Body of pancreas (tissue), 4 donors: ENCODE data around the gene HSBP1L1. TPM values are rescaled to one million over a fixed set of nuclear protein-coding genes. Genes with fewer than 3 reads are reported as not detected.
A peak's percentile ranks its signal among the peaks of the same experiment; 100 is the strongest.
"Not testable (repeated sequence)": the region's sequence is repeated elsewhere in the genome, so short reads cannot be mapped to it uniquely, and the experiment has no call there.

Experiments
- ATAC-seq: fragments of 150-250 bp; one replicate; pipeline ENCODE4 v1.9.1; 2016
- DNase-seq, 4 donors: peaks; one replicate each; pipeline ENCODE4 v3.0.0-alpha.2; 2019
- H3K27ac ChIP-seq, 4 donors: fragments of 200-600 bp; sonication (generic); 1 replicate in 3 of 4; 2 replicates in 1 of 4; pipeline versions ENCODE4 v1.5.1 to v1.6.1; 2016 to 2019; ENCODE audit warnings: mild to moderate bottlenecking in 1 of 4, mixed read lengths in 1 of 4, moderate library complexity in 1 of 4
- H3K27me3 ChIP-seq, 2 donors: fragments of 200-600 bp; sonication (generic); one replicate each; pipeline ENCODE4 v1.6.0; 2016; ENCODE audit warnings: mild to moderate bottlenecking in 1 of 2
- H3K36me3 ChIP-seq, 2 donors: fragments of 200-600 bp; sonication (generic); replicated peaks in 1 of 2; 2 replicates each; pipeline ENCODE4 v1.5.1; 2016; ENCODE audit warnings: low read depth in 2 of 2; ENCODE audit not compliant: insufficient read depth in 1 of 2
- H3K4me1 ChIP-seq: fragments of 200-600 bp; sonication (generic); one replicate; pipeline ENCODE4 v1.6.0; 2016
- H3K4me3 ChIP-seq, 2 donors: fragments of 200-600 bp; sonication (generic); 1 replicate in 1 of 2; 2 replicates in 1 of 2; pipeline ENCODE4 v1.5.1; 2016 to 2019
- H3K9me3 ChIP-seq, 3 donors: fragments of 200-600 bp; sonication (generic); 1 replicate in 2 of 3; 2 replicates in 1 of 3; pipeline ENCODE4 v1.5.1; 2016
- CTCF ChIP-seq, 7 experiments: fragments of 450-650 bp in 4 of 7; fragments of 200-600 bp in 3 of 7; sonication (generic) in 3 of 7; IDR thresholded peaks; one replicate each; pipeline ENCODE4 v1.5.1; 2016 to 2019; ENCODE audit warnings: antibody characterized with exemption in 7 of 7
- POLR2A ChIP-seq, 3 donors: fragments of 450-650 bp; IDR thresholded peaks; one replicate each; pipeline ENCODE4 v1.6.1; 2016; ENCODE audit warnings: antibody characterized with exemption in 3 of 3, mild to moderate bottlenecking in 2 of 3
- WGBS, 2 donors: methylation state at CpG; one replicate each; pipeline ENCODE4 v1.1.5; 2017; 5-methylcytosine and 5-hydroxymethylcytosine counted together
- intact Hi-C: fragments of 100-400 bp; cut with DNase I; formaldehyde crosslinking; loops from one replicate; pipeline ENCODE4 v1.15.1; 2023
- total RNA-seq, 2 donors: library from RNA; depleted of rRNA; stranded (reverse); fragments of >200 nt; gene quantifications; one replicate each; pipeline ENCODE4 v1.1.0, GENCODE V29; 2016

HSBP1L1 gene
- total RNA-seq, 2 donors from 2014 or later: 14.8 to 22.1 TPM

- Histone ChIP-seq H3K36me3 (no peaks in the 10 kb centered on the region), H3K4me3 (no peak overlapping the region), H3K27ac (no peak overlapping the region), H3K4me1 (no peaks in the 10 kb centered on the region), H3K27me3 (no peaks in the 10 kb centered on the region), H3K9me3 (peaks cover 0 to 3% (median 0%) of the 10 kb centered on the region in 3 donors)
- TF ChIP-seq POLR2A (IDR thresholded peaks at IDR 0.05): no peak
- no peak for TF ChIP-seq CTCF (IDR thresholded peaks at IDR 0.05)
- DNase-seq: peak; percentile 26 to 51 (median 42)
- ATAC-seq: peak; percentile 75
- intact Hi-C loops: no loop called here
- WGBS, 2 donors: 81 to 86% methylated on average over 16 of the region's 16 CpGs
These were observed 45.5 kb downstream of the HSBP1L1 start for GRCh38 chr18:80009661-80010550.

- intact Hi-C loops: no loop called here
- Histone ChIP-seq H3K4me1 (no peaks in the 10 kb centered on the region), H3K4me3 (no peak overlapping the region), H3K9me3 (peaks cover 0 to 4% (median 0%) of the 10 kb centered on the region in 3 donors), H3K27me3 (no peaks in the 10 kb centered on the region), H3K36me3 (no peaks in the 10 kb centered on the region), H3K27ac (no peak overlapping the region)
- TF ChIP-seq POLR2A (IDR thresholded peaks at IDR 0.05) (no peak), CTCF (IDR thresholded peaks at IDR 0.05) (no peak)
- 76 to 85% methylated on average over 5 of the region's 5 CpGs for WGBS, 2 donors
- no peak for ATAC-seq
- no peak for DNase-seq
These were observed 46.1 kb downstream of the HSBP1L1 start for GRCh38 chr18:80010551-80010906.

GRCh38 chr18:80011496-80012137 lies 47.2 kb downstream of the HSBP1L1 start:
- WGBS, 2 donors: 88 to 92% methylated on average over 14 of the region's 14 CpGs
- H3K36me3 ChIP-seq, H3K4me1 ChIP-seq, intact Hi-C loops, H3K4me3 ChIP-seq, H3K9me3 ChIP-seq, H3K27ac ChIP-seq, DNase-seq, H3K27me3 ChIP-seq, ATAC-seq: not testable (repeated sequence)

GRCh38 chr18:80012714-80013113 lies 48.3 kb downstream of the HSBP1L1 start:
- ATAC-seq (no peak), DNase-seq (no peak)
- TF ChIP-seq CTCF (IDR thresholded peaks at IDR 0.05) (no peak), POLR2A (IDR thresholded peaks at IDR 0.05) (no peak)
- Histone ChIP-seq H3K27me3 (no peaks in the 10 kb centered on the region), H3K27ac (no peak overlapping the region), H3K9me3 (peaks cover 0 to 4% (median 0%) of the 10 kb centered on the region in 3 donors), H3K4me3 (no peak overlapping the region), H3K4me1 (no peaks in the 10 kb centered on the region), H3K36me3 (no peaks in the 10 kb centered on the region)
- intact Hi-C loops: no loop called here
- 97% methylated on average over 19 to 20 of the region's 20 CpGs for WGBS, 2 donors

Other genes with a start within 250 kb of the HSBP1L1 start
- gene KCNG2, start 166.7 kb upstream of the HSBP1L1 start, total RNA-seq: not detected
- 10 to 100 TPM; 30.4 to 50.8 TPM for gene SLC66A2, start 13.0 kb upstream of the HSBP1L1 start, total RNA-seq
- gene TXNL4A, start 23.9 kb downstream of the HSBP1L1 start, total RNA-seq: 10 to 100 TPM; 11.2 to 13.5 TPM
- gene RBFA, start 69.8 kb downstream of the HSBP1L1 start, total RNA-seq: 10 to 100 TPM in 1 of 2 donors, 1 to 10 TPM in 1; 9.9 to 16.6 TPM
- gene ADNP2, start 144.6 kb downstream of the HSBP1L1 start, total RNA-seq: 1 to 10 TPM; 7.0 to 9.2 TPM